Measurements from ENCODE around the gene SLC9A8.

Gene SLC9A8

DNA sequence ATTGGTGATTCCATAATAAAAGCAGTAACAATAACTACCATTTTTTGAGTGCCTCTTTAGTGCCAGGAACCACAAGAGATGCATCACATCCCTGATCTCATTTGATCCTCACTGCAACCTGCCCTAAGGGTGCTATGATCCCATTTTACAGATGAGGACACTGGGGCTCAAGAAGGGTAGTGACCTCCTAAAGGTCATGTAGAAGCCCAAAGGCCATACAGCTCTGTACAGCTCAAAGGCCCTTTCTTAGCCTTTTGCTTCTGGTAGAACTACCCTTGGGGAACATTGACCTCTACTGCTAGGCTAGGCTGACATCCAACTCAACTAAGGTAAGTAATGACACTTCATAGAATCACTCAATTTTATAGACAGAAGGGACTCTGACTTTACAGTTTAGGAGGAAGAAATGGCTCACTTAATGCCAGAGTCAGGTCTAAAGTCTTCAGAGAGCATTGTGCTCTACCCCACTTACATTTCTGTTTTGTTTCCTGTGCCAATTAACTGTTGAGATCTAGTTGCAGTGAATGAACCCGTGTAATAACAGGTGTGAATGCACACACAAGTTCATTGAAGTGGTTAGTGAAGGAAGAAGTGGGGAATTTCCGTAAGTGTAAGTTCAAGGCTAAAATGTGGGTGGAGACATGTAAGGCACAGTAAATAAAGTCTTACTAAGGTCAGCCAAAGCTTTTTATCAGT, 10.7 kb downstream of the SLC9A8 start (continued):
- TF ChIP-seq ZNF473 (tag by site-specific recombination; IDR thresholded peaks at IDR 0.05), result no peak
- no peak for TF ChIP-seq GLI4 (tag by site-specific recombination; IDR thresholded peaks at IDR 0.05)
- no peak for TF ChIP-seq OVOL3 (tag by site-specific recombination; IDR thresholded peaks at IDR 0.05)
- no peak for TF ChIP-seq ZNF501 (tag by site-specific recombination; IDR thresholded peaks at IDR 0.05)
- TF ChIP-seq KLF7 (tag by site-specific recombination; IDR thresholded peaks at IDR 0.05; ENCODE audit: borderline replicate concordance), result no peak
- 0 out of 2 replicates have a peak, but pooled peaks have one; percentile 13 for TF ChIP-seq SCRT2 (tag by site-specific recombination; IDR thresholded peaks at IDR 0.05)
- no peak for TF ChIP-seq ZNF544 (tag by site-specific recombination; IDR thresholded peaks at IDR 0.05)
- no peak for TF ChIP-seq ZSCAN16 (tag by site-specific recombination; IDR thresholded peaks at IDR 0.05)

DNA sequence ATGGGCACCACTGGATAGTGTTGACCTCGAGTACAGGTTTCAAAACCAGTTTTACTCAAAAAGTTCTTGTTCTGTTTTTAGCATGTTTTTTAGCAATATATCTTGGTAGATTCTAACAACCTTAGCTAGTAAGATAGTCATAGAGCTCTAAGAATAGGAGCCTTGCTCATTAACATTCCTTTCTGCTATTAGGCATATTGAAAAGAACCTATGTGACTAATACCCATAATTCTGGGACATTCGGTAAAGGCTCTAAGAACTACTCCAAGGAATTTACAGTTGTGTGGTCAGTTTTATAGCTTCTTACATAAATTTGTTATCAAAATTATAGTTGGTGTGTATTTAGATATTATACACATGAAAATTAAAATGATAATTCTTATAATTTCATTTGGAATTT, 11.6 kb downstream of the SLC9A8 start:
- CTCF ChIA-PET, result interaction anchor here (0.6 to 1.1 kb wide), 2 partner anchors 281 to 488 kb away, joined by 3 read pairs; no protein-coding TSS in a partner anchor
- Histone ChIP-seq H3K9me3 (ENCODE audit: control insufficient read depth, insufficient read depth, low read depth, low read length) (no peaks in the 10 kb centered on the region), H3K4me1 (ENCODE audit: control insufficient read depth, insufficient read depth, low read length) (no peaks in the 10 kb centered on the region), H3K27ac (ENCODE audit: extremely low read depth, low read depth, low read length) (no peak overlapping the region), H3K4me3 (ENCODE audit: low read depth, low read length) (no peak overlapping the region), H3K36me3 (ENCODE audit: control insufficient read depth in 2 of 2, insufficient read depth in 1 of 2, low read length in 2 of 2) (peaks cover 28 to 58% of the 10 kb centered on the region in 2 experiments)
- POLR2A ChIA-PET, result no interaction called here
- TF ChIP-seq EGR2 (tag by site-specific recombination; IDR thresholded peaks at IDR 0.05; ENCODE audit: low read depth), result no peak
- TF ChIP-seq ZNF2 (tag by site-specific recombination; IDR thresholded peaks at IDR 0.05), result no peak
- no peak for TF ChIP-seq ZNF202 (tag by site-specific recombination; IDR thresholded peaks at IDR 0.05; ENCODE audit: borderline replicate concordance)
- no peak for TF ChIP-seq GFI1B (tag by site-specific recombination; IDR thresholded peaks at IDR 0.05)
- no peak for TF ChIP-seq OSR2 (tag by site-specific recombination; IDR thresholded peaks at IDR 0.05)
- TF ChIP-seq ZNF184 (tag by site-specific recombination; IDR thresholded peaks at IDR 0.05), result no peak
- TF ChIP-seq ZNF274 (IDR thresholded peaks at IDR 0.05; ENCODE audit: low read length), result no peak
- TF ChIP-seq ZNF274 (tag by site-specific recombination; IDR thresholded peaks at IDR 0.05; ENCODE audit: borderline replicate concordance), result no peak
- TF ChIP-seq ZNF585B (tag by site-specific recombination; IDR thresholded peaks at IDR 0.05), result no peak
- TF ChIP-seq ZNF302 (tag by site-specific recombination; IDR thresholded peaks at IDR 0.05; ENCODE audit: low read depth), result no peak
- TF ChIP-seq ZNF621 (tag by site-specific recombination; IDR thresholded peaks at IDR 0.05), result no peak
- TF ChIP-seq, protein P1, sequence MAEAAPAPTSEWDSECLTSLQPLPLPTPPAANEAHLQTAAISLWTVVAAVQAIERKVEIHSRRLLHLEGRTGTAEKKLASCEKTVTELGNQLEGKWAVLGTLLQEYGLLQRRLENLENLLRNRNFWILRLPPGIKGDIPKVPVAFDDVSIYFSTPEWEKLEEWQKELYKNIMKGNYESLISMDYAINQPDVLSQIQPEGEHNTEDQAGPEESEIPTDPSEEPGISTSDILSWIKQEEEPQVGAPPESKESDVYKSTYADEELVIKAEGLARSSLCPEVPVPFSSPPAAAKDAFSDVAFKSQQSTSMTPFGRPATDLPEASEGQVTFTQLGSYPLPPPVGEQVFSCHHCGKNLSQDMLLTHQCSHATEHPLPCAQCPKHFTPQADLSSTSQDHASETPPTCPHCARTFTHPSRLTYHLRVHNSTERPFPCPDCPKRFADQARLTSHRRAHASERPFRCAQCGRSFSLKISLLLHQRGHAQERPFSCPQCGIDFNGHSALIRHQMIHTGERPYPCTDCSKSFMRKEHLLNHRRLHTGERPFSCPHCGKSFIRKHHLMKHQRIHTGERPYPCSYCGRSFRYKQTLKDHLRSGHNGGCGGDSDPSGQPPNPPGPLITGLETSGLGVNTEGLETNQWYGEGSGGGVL (tag by site-specific recombination; IDR thresholded peaks at IDR 0.05), result no peak
- TF ChIP-seq ZNF175 (tag by site-specific recombination; IDR thresholded peaks at IDR 0.05), result no peak
- no peak for TF ChIP-seq ZNF114 (tag by site-specific recombination; IDR thresholded peaks at IDR 0.05)
- TF ChIP-seq ZXDB (tag by site-specific recombination; IDR thresholded peaks at IDR 0.05), result no peak
- no peak for TF ChIP-seq ZNF366 (tag by site-specific recombination; conservative IDR thresholded peaks at IDR 0.05)

DNA sequence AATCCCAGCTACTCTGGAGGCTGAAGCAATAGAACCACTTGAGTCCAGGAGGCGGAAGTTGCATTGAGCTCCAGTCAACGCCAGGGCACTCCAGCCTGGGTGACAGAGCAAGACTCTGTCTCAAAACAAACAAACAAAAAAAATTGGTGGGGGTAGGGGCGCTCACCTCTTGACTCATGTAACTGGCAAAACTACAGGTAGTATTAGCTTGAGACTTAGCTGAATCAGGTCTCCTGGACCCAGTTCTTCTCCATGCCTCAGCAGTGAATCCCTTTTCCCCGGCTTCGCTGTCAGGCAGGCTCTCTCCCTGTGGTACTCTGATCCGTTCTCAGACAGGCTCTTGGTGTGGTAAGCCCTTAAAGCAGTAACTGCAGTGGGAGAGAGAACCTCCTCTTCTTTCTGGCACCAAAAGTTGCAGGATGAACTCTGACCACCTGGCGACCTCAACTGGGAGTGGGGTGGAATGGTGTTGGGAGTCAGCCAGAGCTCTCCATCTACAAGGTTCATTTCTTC, 12.9 kb downstream of the SLC9A8 start:
- ChIA-PET CTCF (interaction anchor here (0.6 to 2.1 kb wide), 2 partner anchors 63 to 217 kb away, joined by 3 to 4 read pairs; no protein-coding TSS in a partner anchor), POLR2A (no interaction called here)
- Histone ChIP-seq H3K27ac (ENCODE audit: extremely low read depth, low read depth, low read length) (no peak overlapping the region), H3K36me3 (ENCODE audit: control insufficient read depth in 2 of 2, insufficient read depth in 1 of 2, low read length in 2 of 2) (peaks cover 16 to 58% of the 10 kb centered on the region in 2 experiments; a peak in 2 of 3 replicates), H3K4me1 (ENCODE audit: control insufficient read depth, insufficient read depth, low read length) (no peaks in the 10 kb centered on the region), H3K9me3 (ENCODE audit: control insufficient read depth, insufficient read depth, low read depth, low read length) (no peaks in the 10 kb centered on the region), H3K4me3 (ENCODE audit: low read depth, low read length) (no peak overlapping the region)
- no peak for TF ChIP-seq ZBTB8A (tag by site-specific recombination; IDR thresholded peaks at IDR 0.05)
- no peak for TF ChIP-seq ZNF629 (tag by site-specific recombination; IDR thresholded peaks at IDR 0.05)
- TF ChIP-seq, protein P2, sequence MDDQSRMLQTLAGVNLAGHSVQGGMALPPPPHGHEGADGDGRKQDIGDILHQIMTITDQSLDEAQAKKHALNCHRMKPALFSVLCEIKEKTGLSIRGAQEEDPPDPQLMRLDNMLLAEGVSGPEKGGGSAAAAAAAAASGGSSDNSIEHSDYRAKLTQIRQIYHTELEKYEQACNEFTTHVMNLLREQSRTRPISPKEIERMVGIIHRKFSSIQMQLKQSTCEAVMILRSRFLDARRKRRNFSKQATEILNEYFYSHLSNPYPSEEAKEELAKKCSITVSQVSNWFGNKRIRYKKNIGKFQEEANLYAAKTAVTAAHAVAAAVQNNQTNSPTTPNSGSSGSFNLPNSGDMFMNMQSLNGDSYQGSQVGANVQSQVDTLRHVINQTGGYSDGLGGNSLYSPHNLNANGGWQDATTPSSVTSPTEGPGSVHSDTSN (CRISPR knock-in tag; IDR thresholded peaks at IDR 0.05), result no peak
- no peak for TF ChIP-seq ZNF416 (tag by site-specific recombination; IDR thresholded peaks at IDR 0.05)
- TF ChIP-seq ZBTB20 (tag by site-specific recombination; IDR thresholded peaks at IDR 0.05), result no peak
- no peak for TF ChIP-seq MYNN (tag by site-specific recombination; IDR thresholded peaks at IDR 0.05; ENCODE audit: borderline replicate concordance)

Data from HEK293 (cell line).